GM19372 (cell line): ENCODE results near the gene ZNF469.
"Not testable (repeated sequence)": the region's sequence is repeated elsewhere in the genome, so short reads cannot be mapped to it uniquely, and the experiment has no call there.

Source experiments
- ATAC-seq: cut with Tn5 transposase; IDR thresholded peaks from one replicate; pipeline ENCODE4 v1.9.1; 2021; ENCODE audit warnings: mild to moderate bottlenecking, low read depth, moderate library complexity; ENCODE audit not compliant: unreplicated experiment

Gene ZNF469

DNA sequence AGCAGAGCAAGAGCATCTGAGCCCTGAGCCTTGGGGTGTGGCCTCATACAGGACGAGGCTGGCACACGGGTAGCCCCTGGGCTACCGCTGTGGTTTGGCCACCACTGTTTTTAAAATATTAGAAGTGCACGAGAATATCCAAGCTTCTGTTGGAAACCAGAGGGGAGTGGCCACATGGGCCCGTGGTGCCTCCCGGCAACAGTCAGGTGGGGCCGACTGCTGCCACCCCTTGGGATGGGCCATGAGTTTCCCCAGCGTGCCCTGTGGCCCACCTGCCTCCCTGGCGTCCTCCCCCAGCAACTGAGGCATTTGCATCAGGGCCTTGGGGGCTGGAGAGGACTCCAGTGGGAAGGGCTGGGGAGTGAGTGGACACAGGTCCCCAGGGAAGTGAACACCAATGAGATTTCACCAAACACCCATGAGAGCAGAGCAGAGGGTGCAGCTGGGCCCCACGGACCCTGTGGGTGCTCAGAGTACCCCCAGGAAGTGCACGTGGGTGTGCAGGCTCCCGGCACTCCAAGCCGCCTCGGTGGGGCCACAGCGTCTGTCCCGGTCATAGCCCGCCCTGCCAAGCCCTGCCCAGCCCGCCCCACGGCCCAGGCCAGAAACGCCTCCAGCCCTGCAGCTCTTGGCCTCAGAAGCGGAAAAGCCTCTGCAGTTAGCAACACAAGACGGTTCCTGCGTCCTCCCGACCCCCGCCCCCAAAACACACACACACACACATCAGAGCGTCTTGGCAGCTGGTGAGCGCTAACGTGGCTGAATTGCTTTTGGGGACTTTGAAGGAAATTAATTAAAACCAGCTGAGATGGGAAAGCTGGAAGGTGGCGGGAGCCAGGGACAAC, 22.7 kb downstream of the ZNF469 start:
- ATAC-seq: no peak

DNA sequence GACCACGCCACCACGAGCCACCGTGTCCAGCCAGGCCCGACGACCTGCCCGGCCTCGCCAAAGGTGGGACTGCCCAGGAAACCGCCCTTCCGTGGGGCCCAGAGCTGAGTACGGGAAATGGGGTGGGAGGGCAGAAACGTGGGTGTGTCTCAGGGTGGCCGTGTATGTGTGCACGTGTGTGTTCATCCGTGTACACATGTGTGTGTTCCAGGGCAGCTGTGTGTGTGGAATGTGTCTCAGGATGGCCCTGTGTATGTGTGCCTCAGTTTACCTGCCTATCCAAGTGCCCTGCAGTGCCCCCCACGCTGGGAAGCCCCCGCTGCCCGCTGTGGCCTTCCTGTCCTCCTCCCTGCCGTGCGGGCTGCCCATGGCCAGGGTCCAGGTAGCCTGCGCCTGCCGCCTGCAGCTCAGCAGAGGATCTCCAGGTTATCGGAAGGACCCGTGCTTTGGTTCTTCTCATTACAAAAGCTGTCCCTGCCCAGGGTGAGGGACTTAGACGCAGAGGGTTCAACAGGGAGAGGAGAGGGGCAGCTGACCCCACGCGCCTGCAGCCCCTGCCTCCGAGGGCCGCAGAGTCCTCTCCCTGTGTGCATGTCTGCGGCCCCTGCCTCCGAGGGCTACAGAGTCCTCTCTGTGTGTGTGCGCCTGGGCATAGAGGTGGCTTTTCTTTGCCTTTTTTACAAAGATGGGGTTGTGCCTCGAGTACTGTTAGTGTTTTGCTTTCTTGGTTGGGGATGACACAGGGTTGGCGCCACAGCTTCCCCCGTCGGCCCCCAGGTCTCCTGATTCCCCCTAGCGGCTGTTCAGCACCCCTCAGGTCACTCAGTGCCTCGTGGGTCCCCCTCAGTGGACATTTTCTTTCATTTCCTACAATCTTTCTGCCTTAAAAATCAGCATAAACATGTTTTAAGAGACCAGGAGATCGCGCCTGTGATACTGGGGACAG, 23.6 kb downstream of the ZNF469 start:
- ATAC-seq: no peak

DNA sequence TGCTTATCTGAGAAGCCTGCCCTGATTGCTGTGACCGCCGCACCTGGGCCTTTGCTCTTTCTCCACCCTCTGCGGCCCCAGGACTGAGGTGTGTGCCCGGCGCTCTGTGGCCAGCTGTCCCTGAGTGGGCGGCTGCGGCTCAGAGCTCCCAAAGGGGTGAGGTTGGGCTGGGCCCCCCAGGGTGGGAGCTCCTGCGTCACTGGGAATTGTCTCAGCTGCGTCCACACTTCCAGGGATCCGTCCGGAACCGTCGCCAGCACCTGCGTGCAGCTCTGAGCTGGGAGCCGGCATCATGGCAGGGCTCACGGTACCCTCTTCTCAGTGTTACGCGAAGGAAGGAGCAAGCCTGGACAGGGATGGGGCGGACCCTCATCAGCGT, 24.3 kb downstream of the ZNF469 start:
- no peak for ATAC-seq

DNA sequence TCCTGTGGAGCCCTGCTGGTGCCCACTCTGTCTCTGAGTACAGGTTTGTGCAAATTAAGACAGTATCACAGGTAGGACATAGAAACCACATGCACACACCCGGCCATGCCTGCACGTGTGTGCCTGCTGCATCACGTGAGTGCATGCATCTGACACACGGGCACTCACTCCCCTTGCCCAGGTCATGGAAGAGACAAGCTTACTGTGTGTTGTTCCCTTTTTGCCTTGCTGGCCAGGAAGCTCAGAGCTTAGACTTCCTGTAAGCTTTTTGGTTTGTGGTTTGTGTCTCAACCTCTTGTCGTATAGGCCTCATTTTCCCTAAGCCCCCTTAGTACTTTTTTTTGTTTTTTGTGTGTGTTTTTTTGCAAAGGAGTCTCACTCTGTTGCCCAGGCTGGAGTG, 25.0 kb downstream of the ZNF469 start:
- no peak for ATAC-seq

DNA sequence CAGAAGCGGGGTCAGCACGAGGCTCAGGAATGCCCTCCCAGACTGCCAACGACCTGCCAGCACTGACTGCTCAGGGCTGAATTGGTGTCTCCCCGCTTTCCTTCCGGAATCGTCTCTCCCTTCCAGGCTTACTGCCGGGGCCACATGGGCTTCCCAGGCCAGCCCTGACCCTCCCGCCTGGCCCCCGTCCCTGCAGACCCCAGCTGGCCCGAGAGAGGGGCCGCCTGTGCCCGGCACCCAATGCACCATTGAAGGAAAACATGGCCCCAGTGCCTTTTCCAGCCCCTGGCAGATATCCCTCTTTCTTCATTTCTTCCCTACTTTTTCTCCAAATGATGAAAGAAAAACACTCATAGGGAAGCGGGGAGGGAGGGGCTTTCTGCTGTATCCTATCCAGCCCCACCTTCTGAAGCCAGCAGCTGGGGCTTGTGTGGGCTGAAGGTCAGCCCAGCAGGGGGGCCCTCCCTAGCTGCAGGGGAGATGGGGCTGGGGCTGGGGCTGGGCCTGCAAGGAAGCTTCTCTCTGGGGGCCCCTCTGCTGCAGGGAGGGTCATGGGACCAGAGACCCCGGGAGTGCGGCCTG, 25.9 kb downstream of the ZNF469 start:
- ATAC-seq: no peak

DNA sequence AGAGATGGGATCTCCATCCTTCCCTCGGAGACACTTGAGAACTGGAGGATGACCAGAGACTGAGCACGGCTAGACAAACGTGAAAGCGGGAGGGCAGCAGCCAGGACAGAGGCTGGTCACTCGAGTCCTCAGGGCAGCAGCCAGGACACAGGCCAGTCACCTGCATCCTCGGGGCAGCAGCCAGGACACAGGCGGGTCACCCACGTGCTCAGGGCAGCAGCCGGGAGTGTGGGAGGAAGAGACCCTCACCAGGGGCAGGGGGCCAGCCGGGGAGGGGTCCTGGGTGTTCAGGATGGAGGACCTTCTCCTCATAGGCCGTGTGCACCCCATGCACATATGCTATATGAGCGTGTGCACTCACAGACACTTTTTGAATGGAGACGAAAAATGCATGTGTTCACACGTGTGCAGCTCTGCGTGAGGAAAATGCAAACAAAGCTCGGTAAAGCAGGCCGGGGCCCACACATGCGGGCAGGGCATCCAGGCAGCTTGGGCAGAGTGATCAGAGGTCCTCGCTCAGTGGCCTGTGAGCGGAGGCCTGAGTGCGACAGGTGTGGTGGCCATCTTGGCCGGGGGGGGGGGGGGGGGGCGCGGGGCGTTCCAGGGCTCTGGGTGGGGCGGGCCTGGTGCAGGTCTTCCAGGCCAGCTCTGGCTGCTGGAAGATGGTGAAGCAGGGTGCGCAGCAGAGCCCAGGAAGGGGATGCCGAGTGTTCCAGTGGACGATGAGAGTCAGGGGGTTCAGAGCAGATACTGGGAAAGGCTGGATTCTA, 26.7 kb downstream of the ZNF469 start:
- no peak for ATAC-seq

DNA sequence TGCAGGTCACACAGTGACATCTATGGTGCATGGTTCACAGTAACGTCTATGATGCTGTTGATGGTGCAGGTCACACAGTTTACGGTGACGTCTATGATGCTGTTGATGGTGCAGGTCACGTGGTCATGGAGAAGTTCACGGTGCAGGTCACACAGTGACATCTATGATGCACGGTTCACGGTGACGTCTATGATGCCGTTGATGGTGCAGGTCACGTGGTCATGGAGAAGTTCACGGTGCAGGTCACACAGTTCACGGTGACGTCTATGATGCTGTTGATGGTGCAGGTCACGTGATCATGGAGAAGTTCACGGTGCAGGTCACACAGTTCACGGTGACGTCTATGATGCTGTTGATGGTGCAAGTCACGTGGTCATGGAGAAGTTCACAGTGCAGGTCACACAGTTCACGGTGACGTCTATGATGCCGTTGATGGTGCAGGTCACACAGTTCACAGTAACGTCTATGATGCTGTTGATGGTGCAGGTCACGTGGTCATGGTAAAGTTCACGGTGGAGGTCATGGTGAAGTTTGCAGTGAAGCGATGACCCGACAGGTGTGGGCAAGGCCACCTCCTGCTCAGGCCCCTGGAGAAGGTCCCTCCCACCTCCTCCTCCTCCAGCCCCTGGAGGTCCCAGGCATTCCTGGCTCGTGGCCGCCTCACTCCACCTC, 27.7 kb downstream of the ZNF469 start:
- ATAC-seq: not testable (repeated sequence)

DNA sequence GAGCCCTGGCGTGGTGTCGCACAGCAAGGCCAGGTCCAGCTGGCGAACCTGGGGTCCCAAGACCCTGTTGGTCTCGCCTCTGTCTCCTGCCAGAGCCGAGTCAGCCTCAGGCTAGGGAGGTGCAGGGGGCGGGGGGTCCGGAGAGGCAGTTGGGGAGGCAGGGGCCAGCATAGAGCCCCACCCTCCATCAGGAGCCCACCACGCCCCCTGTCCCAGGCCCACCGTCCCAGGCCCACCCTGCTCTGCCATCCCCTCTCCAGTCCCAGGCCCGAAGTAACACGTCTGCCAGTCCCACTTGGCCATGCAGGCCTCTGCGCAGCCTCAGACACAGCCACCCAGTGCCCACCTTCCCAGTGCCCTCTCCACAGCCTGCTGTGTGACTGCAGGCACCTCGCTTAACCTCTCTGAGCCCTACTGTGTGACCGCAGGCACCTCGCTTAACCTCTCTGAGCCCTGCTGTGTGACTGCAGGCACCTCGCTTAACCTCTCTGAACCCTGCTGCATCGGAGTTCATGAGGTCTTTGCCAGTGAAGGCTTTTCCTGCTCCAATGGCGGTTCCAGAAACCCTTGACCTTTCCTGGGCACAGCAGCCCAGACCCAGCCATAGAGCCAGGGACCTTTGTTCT, 29.3 kb downstream of the ZNF469 start:
- no peak for ATAC-seq

DNA sequence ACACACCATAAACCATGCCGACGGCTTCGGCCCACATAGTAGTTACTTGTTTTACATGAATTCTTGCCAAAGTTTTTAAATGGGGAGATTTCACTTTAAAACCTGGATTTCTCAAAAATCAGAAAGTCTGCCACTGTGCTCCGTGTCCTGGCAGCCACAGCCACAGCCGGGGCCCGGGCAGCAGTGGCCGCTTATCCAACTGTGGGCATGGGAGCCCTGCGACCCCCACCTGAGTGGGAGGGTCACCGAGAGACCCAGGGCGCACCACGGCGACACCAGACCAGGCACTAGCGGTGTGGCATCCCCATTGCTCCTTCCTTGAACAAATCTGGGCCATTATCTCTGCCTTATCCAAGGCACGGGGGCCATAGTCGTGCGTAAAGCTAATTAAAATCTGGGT, 30.0 kb downstream of the ZNF469 start:
- ATAC-seq: no peak

DNA sequence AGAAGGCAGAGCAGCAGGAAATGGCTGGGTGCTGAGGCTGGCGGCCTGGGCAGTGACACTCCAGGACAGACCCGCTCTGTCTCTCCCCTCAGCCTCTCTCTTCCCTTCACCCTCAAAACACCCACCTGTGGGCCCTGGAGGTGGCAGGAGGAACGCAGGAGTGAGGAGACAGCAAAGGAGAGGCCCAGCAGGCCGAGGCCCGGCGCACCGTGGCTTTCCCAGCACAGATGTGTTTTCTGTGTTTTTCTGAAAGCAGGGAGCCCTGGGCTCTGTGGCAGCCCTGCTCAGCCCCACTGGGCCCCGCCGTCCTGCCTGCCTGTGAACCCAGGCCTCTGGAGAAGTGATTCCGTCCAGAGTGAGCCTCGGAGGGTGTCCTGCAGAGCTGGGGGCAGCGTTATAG, 30.5 kb downstream of the ZNF469 start:
- ATAC-seq: no peak

DNA sequence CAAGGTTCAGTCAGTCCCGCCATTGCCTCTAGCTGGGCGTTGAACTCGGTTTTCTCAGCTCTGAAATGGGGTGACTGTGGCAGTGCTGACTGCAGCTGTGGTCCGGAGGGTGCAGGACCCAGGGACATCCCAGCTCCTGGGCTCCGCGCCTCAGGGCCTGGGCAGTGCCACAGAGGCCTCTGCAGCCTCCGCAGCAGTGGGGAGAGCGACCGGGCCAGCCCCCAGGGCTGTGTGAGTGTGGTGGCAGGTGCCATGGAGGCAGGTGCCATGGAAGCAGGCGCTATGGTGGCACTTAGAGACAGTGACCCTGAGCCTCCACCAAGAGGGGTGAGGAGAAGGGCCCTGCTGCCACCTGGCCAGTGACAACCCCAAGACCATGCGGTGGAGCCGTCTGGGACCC, 30.9 kb downstream of the ZNF469 start:
- no peak for ATAC-seq

DNA sequence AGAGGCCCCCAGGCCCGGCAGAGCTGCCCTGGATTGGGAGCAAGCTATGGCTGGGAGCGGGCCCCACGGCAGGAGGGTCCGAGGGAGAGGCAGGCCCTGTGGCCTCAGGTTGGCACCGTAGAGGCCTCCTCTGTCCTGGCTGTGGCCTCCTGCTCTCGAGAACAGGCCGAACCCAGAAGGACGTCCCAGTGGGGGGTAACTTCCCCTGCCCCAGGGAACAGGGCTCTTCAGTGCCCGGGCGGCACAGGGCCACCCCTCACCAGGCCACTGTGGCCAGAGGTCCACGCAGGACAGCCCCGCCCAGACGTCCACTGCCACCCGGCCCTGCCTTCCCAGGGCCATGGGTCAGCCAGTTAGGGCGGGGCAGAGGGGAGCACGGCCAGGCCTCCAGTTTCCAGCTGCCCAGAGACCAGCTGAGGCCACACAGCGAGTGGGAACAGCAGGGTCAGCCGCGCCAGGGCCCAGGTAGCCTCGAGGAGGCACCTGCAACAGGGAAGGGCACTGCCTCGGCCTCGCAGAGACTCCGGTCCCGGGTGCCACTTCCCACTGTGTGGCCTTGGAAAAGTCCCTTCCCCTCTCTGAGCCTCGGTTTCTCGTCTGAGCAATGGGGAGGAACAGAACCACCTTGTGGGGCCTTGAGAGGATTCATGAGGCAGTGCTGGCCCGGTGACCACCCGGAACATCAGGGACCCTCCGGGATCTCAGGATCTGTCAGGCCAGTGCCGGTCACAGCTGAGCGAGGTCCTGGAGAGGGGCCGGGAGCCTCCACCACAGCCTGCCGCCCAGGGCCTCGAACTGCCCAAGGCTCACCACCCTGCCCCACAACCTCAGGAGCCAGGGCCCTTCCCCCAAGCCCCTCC, 32.0 kb downstream of the ZNF469 start:
- no peak for ATAC-seq

DNA sequence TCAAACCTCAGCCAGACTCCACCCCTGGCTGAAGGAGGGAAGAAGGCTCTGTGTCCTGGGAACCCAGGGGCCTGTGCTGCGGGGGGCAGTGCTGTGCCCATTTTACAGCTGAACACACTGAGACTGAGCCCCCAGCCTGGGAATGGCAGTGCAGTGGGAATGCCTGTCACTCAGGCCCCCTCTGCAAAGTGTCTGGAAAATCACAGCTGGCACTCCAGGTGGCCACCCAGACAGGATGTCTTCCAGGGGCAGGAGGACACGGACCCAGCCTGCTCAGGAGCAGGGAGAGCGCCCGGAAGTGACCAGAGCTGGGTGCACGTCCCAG, 32.6 kb downstream of the ZNF469 start:
- ATAC-seq: no peak

DNA sequence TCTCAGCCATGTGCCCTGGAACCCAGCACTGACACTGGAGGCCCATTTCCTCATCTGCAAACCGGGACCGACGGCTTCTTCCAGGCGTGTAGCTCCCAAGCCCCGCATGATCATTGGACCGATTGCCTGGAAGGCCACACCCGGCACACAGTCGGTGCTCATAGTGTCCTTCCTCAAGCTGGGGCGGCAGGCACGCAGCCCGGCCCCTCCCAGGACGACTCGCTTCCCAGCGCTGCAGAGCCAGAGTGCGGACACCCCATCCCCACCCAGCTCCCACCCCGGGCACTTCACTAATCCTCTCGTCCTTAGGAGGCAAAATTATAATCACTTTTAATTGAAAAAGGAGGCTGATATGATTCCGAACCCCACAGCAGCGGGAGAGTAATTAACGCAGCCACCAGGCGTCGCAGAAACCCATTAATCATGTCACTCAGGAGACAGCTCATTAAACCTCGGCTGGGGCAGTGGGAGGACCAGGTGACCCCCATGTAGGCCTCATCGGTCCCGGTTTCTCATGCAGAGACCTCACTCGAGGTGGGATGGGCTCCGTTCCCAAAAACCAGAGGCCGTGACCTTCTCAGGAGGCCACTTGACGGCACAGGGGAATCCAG, 33.1 kb downstream of the ZNF469 start:
- no peak for ATAC-seq

DNA sequence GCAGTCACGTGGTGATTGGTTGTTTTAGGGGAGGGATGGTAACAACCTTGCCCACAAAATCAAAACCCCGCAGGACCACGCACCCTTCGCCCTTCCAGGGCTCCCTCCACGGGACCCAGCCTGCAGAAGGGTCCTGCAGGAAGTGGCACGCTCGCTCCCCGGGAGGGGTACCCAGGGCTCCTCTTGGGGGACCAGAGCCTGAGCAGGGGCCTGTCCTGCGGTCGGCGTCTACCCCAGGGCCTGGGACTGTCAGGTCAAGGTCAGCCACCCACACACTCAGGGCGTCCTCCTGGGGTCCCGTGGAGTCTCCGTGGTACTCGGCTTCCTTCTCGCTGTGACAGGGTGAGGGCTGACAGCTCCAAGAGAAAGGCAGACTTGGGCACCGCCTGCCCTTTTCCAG, 33.9 kb downstream of the ZNF469 start:
- ATAC-seq: no peak

DNA sequence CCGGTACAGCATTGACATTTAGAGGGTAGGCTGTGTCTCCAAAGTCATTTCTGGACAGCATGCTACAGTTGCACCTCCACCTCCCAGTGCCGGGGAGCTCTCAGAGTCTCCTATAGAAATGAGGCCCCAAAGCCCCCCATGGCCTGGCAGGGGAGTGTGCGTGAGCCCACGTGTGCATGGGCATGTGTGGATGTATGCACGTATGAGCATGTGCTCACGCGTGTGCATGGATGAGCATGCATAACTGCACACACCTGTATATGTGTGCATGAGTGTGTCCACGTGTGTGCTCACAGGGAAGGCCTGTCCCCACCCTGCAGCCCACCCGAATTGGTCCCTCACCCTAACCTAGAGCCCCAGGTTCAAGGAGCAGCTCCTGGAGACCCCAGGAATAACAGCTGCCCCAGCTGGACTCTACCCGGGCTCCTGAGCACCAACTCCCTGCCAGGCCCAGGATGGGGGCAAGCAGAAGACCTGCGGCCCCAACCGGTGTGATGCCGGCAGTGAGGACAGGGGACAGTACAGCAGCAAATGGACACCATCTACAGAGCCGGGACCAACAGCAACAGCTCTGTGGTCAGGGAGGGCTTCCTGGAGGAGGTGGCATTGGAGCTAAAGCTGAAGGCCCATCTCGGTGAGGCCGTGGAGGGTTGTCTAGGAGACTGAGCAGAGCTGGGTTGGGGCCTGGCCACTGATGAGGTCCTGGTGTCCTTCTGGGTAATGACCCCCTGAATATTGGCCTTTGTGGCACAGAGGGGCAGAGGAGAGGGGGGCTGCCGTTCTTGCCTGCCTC, 35.1 kb downstream of the ZNF469 start:
- no peak for ATAC-seq

DNA sequence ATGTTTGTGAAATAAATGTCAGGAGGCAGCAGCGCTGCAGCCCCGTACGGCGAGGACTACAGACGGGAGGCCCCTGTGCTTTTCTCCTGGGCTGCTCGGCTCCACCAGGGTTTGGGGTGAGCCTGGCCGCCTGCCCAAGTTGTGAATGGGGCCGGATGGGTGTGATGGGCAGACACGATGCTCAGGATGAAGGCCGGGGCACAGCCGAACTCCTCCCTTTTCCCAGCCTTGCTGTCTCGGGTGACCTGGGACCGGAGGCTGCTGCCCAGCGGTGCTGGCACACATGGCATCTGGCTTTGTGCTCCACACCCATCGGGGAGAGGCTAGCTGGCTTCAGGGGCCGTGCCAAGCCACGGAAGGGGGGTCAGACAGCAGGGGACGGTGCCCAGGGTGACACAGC, 36.1 kb downstream of the ZNF469 start:
- no peak for ATAC-seq

DNA sequence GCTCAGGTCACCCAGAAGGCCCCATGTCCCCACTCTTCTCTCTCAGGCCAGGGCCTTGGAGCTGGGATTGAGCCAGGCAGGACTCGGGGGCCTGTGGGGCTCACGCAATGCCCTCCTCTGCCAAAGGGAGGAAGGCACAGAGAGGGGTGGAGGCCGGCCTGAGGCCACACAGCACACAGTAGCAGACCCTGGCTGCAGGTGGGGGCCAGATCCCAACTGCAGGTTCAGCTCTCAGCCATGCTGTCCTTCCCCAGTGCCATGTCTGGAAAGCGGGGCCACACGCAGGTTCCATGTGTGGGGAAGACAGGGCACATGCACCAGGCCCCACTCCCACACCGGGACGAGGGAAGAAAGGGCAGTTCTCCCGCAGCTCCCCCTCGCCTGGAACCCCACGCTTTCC, 37.0 kb downstream of the ZNF469 start:
- ATAC-seq: no peak
